CD4-positive, CD25-positive, alpha-beta regulatory T cell (primary cell): ENCODE results near the gene FMOD. TPM values are rescaled to one million over a fixed set of nuclear protein-coding genes. Genes with fewer than 3 reads are reported as not detected.

Source experiments
- ATAC-seq, 2 donors: fragments of 150-1000 bp; cut with Tn5 transposase; one replicate each; pipeline ENCODE4 v1.10.0; 2021; ENCODE audit warnings: low read depth in 2 of 2, moderate number of reproducible peaks in 2 of 2, moderate library complexity in 1 of 2
- DNase-seq, 3 donors: peaks; one replicate each; pipeline versions ENCODE4 v3.0.0 to v3.0.0-alpha.2; 2012 to 2022; ENCODE audit warnings: mixed read lengths in 1 of 3
- H3K27ac ChIP-seq: one replicate; pipeline ENCODE4 v1.7.0; 2013; ENCODE audit warnings: mild to moderate bottlenecking, low read length; ENCODE audit not compliant: insufficient read depth, poor library complexity, severe bottlenecking
- H3K27me3 ChIP-seq: one replicate; pipeline ENCODE4 v1.7.0; 2013; ENCODE audit warnings: low read length; ENCODE audit not compliant: control insufficient read depth, insufficient read depth
- H3K36me3 ChIP-seq: one replicate; pipeline ENCODE4 v1.7.0; 2013; ENCODE audit warnings: mild to moderate bottlenecking, low read length, moderate library complexity; ENCODE audit not compliant: control insufficient read depth, insufficient read depth
- H3K4me1 ChIP-seq: 2 replicates; pipeline ENCODE4 v1.7.0; 2013; ENCODE audit warnings: mild to moderate bottlenecking, low read length; ENCODE audit not compliant: insufficient read depth, control insufficient read depth, poor library complexity, severe bottlenecking
- H3K4me3 ChIP-seq: one replicate; pipeline ENCODE4 v1.7.0; 2013; ENCODE audit warnings: low read depth, mild to moderate bottlenecking, low read length, moderate library complexity
- H3K9me3 ChIP-seq, 2 experiments: 1 replicate in 1 of 2; 2 replicates in 1 of 2; pipeline ENCODE4 v1.7.0; 2013; ENCODE audit warnings: low read length in 2 of 2, mild to moderate bottlenecking in 1 of 2, moderate library complexity in 1 of 2; ENCODE audit not compliant: control insufficient read depth in 2 of 2
- H3K27ac Mint-ChIP-seq, 3 donors: one replicate each; pipeline ENCODE4 v1.8.0; 2020 to 2022; ENCODE audit warnings: mild to moderate bottlenecking in 3 of 3, mixed read lengths in 3 of 3, moderate library complexity in 2 of 3
- H3K27me3 Mint-ChIP-seq: one replicate; pipeline ENCODE4 v1.8.0; 2022; ENCODE audit warnings: mild to moderate bottlenecking, mixed read lengths
- H3K36me3 Mint-ChIP-seq: one replicate; pipeline ENCODE4 v1.8.0; 2020; ENCODE audit warnings: mixed read lengths
- H3K4me1 Mint-ChIP-seq, 4 donors: one replicate each; pipeline ENCODE4 v1.8.0; 2020 to 2022; ENCODE audit warnings: mixed read lengths in 4 of 4, mild to moderate bottlenecking in 1 of 4
- H3K4me3 Mint-ChIP-seq, 4 donors: one replicate each; pipeline ENCODE4 v1.8.0; 2020 to 2022; ENCODE audit warnings: mild to moderate bottlenecking in 4 of 4, mixed read lengths in 4 of 4, moderate library complexity in 3 of 4
- H3K9me3 Mint-ChIP-seq, 7 donors: one replicate each; pipeline ENCODE4 v1.8.0; 2020 to 2022; ENCODE audit warnings: mixed read lengths in 7 of 7, mild to moderate bottlenecking in 3 of 7, moderate library complexity in 2 of 7
- polyA plus RNA-seq, 4 donors: library from polyadenylated mRNA; unstranded; fragments of 300-500 nt; fragmentation: Illumina TruSeq; gene quantifications; one replicate each; pipeline ENCODE4 v1.2.3, GENCODE V29; 2021
- total RNA-seq: library from RNA; stranded (reverse); gene quantifications from one replicate; pipeline ENCODE4 v1.2.3, GENCODE V29; 2022

Gene FMOD
- total RNA-seq, result not detected
- not detected for polyA plus RNA-seq

DNA sequence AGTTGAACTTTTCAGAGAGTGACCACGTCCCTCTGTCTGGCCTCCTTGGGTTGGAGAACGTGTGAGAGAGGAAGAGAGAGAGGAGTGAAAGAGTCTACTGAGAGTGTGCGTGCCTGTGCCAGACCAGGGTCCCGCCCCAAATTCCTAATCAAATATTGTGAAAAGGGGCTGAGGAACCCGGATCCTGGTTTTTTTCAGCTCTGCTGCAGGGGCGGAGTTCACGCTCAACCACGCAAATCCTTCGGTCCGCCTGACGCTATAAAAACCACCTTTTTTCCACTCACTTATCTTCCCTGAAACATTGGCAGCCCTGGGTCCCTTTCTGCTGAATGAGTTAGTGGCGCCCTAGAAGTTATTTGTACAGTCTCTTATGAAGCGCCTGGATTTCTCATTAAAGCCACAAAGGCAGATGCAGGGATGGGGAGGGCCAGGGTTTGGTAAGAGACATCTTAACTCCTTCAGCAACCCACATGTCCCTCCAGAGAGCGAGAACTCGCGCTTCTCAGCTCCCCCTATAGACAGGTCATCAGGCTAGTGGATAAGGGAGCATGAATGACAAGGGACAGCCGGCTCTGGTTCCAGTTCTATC lies at the start of gene FMOD:
FMOD (minus strand) TSS at position 86 of the 589 bp plus-strand sequence. CDS start 2,852 bp downstream, outside the sequence.
- H3K4me3 Mint-ChIP-seq, result no peak within 1 kb of the TSS
- no peaks in the 10 kb centered on the region for H3K9me3 ChIP-seq
- peaks cover 25% of the 10 kb centered on the region for H3K27me3 ChIP-seq
- peaks cover 4% of the 10 kb centered on the region for H3K4me1 ChIP-seq
- H3K36me3 Mint-ChIP-seq, result no peaks in the 10 kb centered on the region
- ATAC-seq, result no peak
- no peak for DNase-seq
- no peaks in the 10 kb centered on the region for H3K9me3 Mint-ChIP-seq
- peaks cover 68% of the 10 kb centered on the region for H3K27me3 Mint-ChIP-seq
- H3K4me3 ChIP-seq, result no peak within 1 kb of the TSS
- H3K36me3 ChIP-seq, result no peaks in the 10 kb centered on the region
- no peak within 1 kb of the TSS for H3K27ac Mint-ChIP-seq
- H3K4me1 Mint-ChIP-seq, result no peaks in the 10 kb centered on the region
- no peak within 1 kb of the TSS for H3K27ac ChIP-seq

DNA sequence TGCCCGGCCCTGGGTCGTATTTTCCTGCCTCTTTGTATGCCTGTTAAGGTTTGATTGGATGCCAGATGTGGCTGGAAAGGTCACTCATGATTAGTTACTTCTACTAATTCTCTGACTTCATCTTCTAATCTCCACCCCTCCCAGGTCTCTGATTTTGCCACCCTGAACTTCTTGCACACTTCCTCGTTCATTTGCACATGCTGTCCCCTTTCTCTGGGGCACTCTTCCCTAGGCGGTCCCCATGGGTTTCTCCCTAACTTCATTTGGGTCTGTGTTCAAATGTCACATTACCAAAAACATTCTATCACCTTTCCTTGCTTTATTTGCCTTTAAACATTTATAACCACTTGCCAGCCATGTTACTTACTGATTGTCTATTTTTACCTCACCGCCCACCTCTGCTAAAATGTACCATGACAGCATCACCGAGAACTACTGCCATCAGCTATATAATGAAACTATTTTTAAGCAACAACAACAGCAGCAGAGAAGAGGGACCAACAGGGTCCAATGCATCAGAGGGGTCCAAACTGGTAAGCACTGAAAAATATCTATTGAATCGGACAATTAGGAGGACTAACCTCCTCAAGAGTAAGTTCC lies 45.8 kb upstream of the FMOD start:
- no peaks in the 10 kb centered on the region for H3K4me1 ChIP-seq
- Mint-ChIP-seq H3K36me3 (no peaks in the 10 kb centered on the region), H3K27ac (peak overlapping the region in 1 of 3 donors; percentile 9), H3K27me3 (peaks cover 16% of the 10 kb centered on the region), H3K4me3 (no peak overlapping the region), H3K4me1 (no peaks in the 10 kb centered on the region), H3K9me3 (peaks cover 0 to 11% (median 3%) of the 10 kb centered on the region in 7 donors)
- no peak overlapping the region for H3K27ac ChIP-seq
- no peak for DNase-seq
- H3K36me3 ChIP-seq, result no peaks in the 10 kb centered on the region
- H3K27me3 ChIP-seq, result peaks cover 9% of the 10 kb centered on the region
- no peaks in the 10 kb centered on the region for H3K9me3 ChIP-seq
- H3K4me3 ChIP-seq, result no peak overlapping the region
- ATAC-seq, result no peak

DNA sequence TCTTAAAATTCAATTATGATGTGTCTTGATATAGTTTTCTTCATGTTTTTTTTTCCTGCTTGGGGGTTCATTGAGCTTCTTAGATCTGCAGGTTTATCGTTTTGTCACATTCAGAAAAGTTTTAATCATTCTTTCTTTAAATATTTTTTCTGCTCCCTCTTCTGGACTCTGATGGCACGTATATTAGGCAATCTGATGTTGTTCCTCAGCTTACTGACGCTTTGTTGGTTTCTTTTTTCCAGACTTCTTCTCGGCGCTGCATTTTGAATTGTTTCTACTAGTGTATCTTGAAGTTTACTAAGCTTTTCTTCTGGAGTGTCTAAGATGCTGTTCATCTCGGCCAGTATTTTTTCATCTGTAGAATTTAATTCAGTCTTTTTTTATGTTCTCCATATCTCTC lies 44.8 kb upstream of the FMOD start:
- H3K4me3 Mint-ChIP-seq, result no peak overlapping the region
- H3K27me3 Mint-ChIP-seq, result peaks cover 25% of the 10 kb centered on the region
- Histone ChIP-seq H3K4me3 (no peak overlapping the region), H3K27ac (no peak overlapping the region), H3K27me3 (peaks cover 9% of the 10 kb centered on the region), H3K9me3 (no peaks in the 10 kb centered on the region), H3K36me3 (no peaks in the 10 kb centered on the region), H3K4me1 (no peaks in the 10 kb centered on the region)
- no peaks in the 10 kb centered on the region for H3K36me3 Mint-ChIP-seq
- peaks cover 0 to 11% (median 3%) of the 10 kb centered on the region in 7 donors for H3K9me3 Mint-ChIP-seq
- ATAC-seq (no peak), DNase-seq (no peak)
- no peaks in the 10 kb centered on the region for H3K4me1 Mint-ChIP-seq
- no peak overlapping the region for H3K27ac Mint-ChIP-seq

DNA sequence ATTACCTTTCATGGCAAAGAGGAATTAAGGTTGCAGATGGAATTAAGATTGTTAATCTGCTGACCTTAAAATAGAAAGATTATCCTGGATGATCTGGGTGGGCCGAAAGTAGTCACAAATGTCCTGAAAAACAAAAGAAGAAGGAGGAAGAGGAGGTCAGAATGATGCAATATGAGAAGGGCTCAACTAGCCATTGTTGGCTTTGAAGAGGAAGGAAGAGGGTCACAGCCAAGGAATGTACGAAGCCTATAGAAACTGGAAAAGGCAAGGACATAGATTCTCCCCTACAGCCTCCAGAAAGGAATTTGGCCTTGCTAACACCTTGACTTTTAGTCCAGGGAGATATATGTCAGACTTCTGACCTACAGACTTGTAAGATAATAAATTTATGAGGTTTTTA lies 39.4 kb upstream of the FMOD start:
- Mint-ChIP-seq H3K36me3 (no peaks in the 10 kb centered on the region), H3K9me3 (peaks cover 0 to 6% (median 3%) of the 10 kb centered on the region in 7 donors), H3K27ac (no peak overlapping the region), H3K27me3 (peaks cover 32% of the 10 kb centered on the region), H3K4me3 (no peak overlapping the region), H3K4me1 (no peaks in the 10 kb centered on the region)
- DNase-seq, result no peak
- ATAC-seq, result no peak
- Histone ChIP-seq H3K27me3 (peaks cover 8% of the 10 kb centered on the region), H3K9me3 (no peaks in the 10 kb centered on the region), H3K36me3 (no peaks in the 10 kb centered on the region), H3K27ac (no peak overlapping the region), H3K4me3 (no peak overlapping the region), H3K4me1 (no peaks in the 10 kb centered on the region)

DNA sequence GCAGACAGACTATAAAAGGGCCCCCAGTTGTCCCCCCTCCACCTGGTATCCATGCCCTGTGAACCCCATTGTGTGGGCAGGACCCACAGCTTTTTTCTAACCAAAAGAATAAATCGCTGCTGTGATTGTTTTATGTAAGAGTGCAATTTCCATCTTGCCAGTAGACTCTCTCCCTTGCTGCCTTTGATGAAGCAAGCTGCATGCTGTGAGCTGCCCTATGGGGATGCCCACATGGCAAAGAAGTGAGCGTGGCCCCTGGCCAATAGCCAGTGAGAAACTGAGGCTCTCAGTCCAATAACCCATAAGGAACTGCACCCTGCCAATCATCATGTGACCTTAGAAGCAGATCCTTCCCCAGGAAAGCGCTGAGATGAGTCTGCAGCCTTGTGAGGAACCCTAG lies 37.8 kb upstream of the FMOD start:
- Histone ChIP-seq H3K27ac (no peak overlapping the region), H3K36me3 (no peaks in the 10 kb centered on the region), H3K27me3 (peaks cover 8% of the 10 kb centered on the region), H3K4me3 (no peak overlapping the region), H3K4me1 (no peaks in the 10 kb centered on the region), H3K9me3 (no peaks in the 10 kb centered on the region)
- Mint-ChIP-seq H3K4me3 (no peak overlapping the region), H3K27me3 (peaks cover 43% of the 10 kb centered on the region), H3K36me3 (no peaks in the 10 kb centered on the region), H3K27ac (no peak overlapping the region), H3K9me3 (peaks cover 0 to 6% (median 3%) of the 10 kb centered on the region in 7 donors), H3K4me1 (no peaks in the 10 kb centered on the region)
- DNase-seq, result no peak
- ATAC-seq, result no peak

DNA sequence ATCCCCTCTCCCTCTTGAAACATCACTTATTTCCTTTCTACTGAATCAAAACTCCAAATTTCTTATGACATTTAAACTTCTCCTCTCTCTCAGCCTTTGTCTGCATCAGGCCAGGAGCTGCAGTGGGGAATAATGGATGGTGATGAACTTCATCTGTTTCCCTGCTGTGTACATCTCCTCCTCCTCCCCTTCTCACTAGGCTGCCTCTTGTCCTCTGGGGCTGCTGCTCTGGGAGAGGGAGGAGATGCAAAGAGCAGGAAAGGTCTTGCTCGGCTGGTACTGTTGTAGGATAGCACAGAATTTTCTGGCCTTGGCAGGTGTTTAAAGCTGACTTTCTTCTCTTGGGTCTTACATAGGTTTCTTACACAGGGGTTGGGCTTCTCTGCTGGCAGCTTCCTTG lies 31.1 kb upstream of the FMOD start:
- Histone ChIP-seq H3K27me3 (peaks cover 8% of the 10 kb centered on the region), H3K27ac (no peak overlapping the region), H3K4me3 (no peak overlapping the region), H3K36me3 (no peaks in the 10 kb centered on the region), H3K4me1 (no peaks in the 10 kb centered on the region), H3K9me3 (no peaks in the 10 kb centered on the region)
- H3K4me3 Mint-ChIP-seq, result no peak overlapping the region
- H3K4me1 Mint-ChIP-seq, result no peaks in the 10 kb centered on the region
- peaks cover 44% of the 10 kb centered on the region for H3K27me3 Mint-ChIP-seq
- H3K9me3 Mint-ChIP-seq, result peaks cover 0 to 1% (median 0%) of the 10 kb centered on the region in 7 donors
- H3K36me3 Mint-ChIP-seq, result no peaks in the 10 kb centered on the region
- DNase-seq (no peak), ATAC-seq (no peak)
- H3K27ac Mint-ChIP-seq, result no peak overlapping the region

DNA sequence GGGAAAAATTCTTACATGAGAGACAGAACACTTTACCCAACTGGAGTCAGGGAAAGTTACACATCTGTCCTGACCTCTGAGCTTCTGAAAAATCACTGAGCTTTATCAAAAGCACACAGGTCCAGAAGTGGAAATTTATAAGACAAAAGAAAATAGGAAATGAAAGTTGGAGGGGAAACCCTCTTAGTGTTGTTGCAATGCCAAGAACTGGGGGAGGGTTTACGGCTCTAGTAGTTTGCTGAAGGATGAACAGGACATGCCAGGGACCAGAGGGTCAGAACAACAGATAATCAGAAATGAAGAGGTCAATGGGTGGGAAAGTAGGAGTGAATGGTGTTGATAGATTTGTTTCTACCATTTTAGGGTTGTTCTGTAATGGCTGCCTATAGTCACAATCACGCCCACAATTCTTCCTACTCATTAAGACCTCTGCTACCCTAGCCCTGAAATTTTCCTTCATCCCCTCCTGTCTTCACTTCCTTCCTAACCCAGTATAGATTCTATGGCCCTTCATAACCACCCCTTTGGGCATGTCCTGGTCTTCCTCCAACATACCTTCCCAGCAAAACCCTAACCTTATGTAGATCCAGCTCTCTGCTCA lies 30.3 kb upstream of the FMOD start:
- H3K27ac Mint-ChIP-seq, result peak overlapping the region in 1 of 3 donors; percentile 36
- H3K4me3 ChIP-seq, result no peak overlapping the region

More for the DNA sequence above, 30.3 kb upstream of the FMOD start:
- Histone ChIP-seq H3K4me1 (no peaks in the 10 kb centered on the region), H3K9me3 (no peaks in the 10 kb centered on the region), H3K27me3 (peaks cover 8% of the 10 kb centered on the region), H3K36me3 (no peaks in the 10 kb centered on the region), H3K27ac (no peak overlapping the region)
- no peak for ATAC-seq
- Mint-ChIP-seq H3K27me3 (peaks cover 44% of the 10 kb centered on the region), H3K9me3 (peaks cover 0 to 1% (median 0%) of the 10 kb centered on the region in 7 donors), H3K36me3 (no peaks in the 10 kb centered on the region), H3K4me1 (no peaks in the 10 kb centered on the region), H3K4me3 (no peak overlapping the region)
- DNase-seq, result no peak
